ENCODE measurements around the gene MYPOP. TPM values are rescaled to one million over a fixed set of nuclear protein-coding genes. Genes with fewer than 3 reads are reported as not detected.

The MYPOP gene
- total RNA-seq, 1 donor from 2014 or later = 11.1 TPM

DNA sequence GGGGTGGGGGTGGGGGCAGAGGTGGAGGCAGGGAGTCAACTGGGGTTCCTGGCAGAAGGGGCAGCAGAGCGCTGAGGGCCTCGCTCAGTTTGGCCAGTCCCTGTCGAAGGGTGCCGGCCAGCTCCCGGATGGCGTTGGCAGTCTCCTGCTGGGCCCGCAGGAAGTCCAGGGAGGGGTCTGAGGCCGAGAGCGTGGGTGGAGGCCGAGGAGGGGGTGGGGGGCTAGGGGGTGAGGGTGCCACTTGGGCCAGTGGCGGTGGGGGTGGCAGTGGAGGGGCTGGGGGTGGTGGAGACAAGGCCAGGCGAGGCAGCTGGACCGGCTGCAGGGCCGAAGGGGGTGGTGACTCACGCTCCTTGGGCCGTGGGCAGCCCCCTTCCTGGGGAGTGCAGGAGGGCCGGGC, 11.5 kb downstream of the MYPOP start:
- TF ChIP-seq, protein P1, sequence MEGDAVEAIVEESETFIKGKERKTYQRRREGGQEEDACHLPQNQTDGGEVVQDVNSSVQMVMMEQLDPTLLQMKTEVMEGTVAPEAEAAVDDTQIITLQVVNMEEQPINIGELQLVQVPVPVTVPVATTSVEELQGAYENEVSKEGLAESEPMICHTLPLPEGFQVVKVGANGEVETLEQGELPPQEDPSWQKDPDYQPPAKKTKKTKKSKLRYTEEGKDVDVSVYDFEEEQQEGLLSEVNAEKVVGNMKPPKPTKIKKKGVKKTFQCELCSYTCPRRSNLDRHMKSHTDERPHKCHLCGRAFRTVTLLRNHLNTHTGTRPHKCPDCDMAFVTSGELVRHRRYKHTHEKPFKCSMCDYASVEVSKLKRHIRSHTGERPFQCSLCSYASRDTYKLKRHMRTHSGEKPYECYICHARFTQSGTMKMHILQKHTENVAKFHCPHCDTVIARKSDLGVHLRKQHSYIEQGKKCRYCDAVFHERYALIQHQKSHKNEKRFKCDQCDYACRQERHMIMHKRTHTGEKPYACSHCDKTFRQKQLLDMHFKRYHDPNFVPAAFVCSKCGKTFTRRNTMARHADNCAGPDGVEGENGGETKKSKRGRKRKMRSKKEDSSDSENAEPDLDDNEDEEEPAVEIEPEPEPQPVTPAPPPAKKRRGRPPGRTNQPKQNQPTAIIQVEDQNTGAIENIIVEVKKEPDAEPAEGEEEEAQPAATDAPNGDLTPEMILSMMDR (IDR thresholded peaks at IDR 0.05; ENCODE audit: unreplicated experiment) = no peak
- no peaks in the 10 kb centered on the region for H3K9me3 Mint-ChIP-seq (ENCODE audit: low read depth)
- no peak overlapping the region for H3K4me3 Mint-ChIP-seq (ENCODE audit: low read depth)
- DNase-seq (ENCODE audit: low spot score, unreplicated experiment) = no peak
- no peaks in the 10 kb centered on the region for H3K27me3 Mint-ChIP-seq
- peaks cover 4% of the 10 kb centered on the region for H3K4me1 Mint-ChIP-seq (ENCODE audit: low read depth)
- no peak overlapping the region for H3K27ac Mint-ChIP-seq
- peaks cover 12% of the 10 kb centered on the region for H3K36me3 Mint-ChIP-seq (ENCODE audit: insufficient read depth)

DNA sequence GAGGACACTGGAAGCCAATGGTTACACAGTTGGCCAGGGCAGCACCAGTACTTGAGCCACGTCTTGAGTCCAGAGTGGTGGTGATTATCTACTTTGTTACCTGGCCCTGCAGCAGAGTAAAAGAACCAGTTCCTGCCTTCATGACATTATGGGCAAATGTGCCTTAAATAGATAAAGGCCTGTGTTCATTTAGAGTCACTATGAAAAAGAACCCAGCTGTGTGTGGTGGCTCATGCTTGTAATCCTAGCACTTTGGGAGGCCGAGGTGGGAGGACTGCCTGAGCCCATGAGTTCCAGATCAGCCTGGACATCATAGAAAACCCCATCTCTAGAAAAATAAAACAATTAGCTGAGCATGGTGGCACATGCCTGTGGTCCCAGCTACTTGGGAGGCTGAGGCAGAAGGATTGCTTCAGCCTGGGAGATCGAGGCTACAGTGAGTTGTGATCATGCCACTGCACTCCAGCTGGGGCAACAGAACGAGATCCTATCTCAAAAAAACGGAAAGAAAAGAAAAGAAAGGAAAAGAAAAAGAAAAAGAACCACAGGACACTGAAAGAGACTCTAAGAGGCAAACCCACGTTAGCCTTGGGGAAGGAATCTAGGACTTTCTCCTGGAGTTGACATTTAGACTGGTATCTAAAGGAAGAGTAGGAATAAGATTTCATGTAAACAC, 13.1 kb downstream of the MYPOP start:
- Mint-ChIP-seq H3K4me1 (ENCODE audit: low read depth) (peaks cover 4% of the 10 kb centered on the region), H3K4me3 (ENCODE audit: low read depth) (no peak overlapping the region), H3K27me3 (no peaks in the 10 kb centered on the region), H3K36me3 (ENCODE audit: insufficient read depth) (peaks cover 3% of the 10 kb centered on the region), H3K9me3 (ENCODE audit: low read depth) (no peaks in the 10 kb centered on the region), H3K27ac (no peak overlapping the region)
- TF ChIP-seq, protein P1 (IDR thresholded peaks at IDR 0.05; ENCODE audit: unreplicated experiment) = no peak
- no peak for DNase-seq (ENCODE audit: low spot score, unreplicated experiment)

DNA sequence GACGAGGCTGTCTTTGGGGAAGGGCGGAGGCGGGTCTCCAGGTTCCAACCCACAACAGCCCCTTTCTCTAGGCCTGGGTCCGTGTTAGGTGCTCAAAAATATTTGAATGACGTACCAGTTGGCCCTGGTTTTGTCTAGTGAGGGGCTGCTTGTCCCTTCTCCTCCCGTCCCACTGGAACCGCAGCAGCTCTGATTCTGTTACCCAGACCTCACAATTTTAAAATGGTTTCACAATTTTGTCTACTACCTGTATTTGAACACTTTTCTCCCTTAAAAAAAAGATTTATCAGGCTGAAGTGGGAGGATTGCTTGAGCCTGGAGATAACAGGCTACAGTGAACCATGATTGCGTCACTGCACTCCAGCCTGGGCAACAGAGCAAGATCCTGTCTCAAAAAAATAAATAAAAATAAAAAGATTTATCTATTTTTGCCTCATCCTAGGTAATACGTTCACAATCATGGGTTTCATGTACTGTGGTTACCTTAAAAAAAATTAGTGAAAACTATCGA, 15.2 kb downstream of the MYPOP start:
- Mint-ChIP-seq H3K27me3 (no peaks in the 10 kb centered on the region), H3K4me3 (ENCODE audit: low read depth) (peak overlapping the region; percentile 94), H3K36me3 (ENCODE audit: insufficient read depth) (peaks cover 4% of the 10 kb centered on the region), H3K27ac (peak overlapping the region; percentile 99), H3K4me1 (ENCODE audit: low read depth) (peaks cover 11% of the 10 kb centered on the region), H3K9me3 (ENCODE audit: low read depth) (no peaks in the 10 kb centered on the region)
- TF ChIP-seq, protein P1 (IDR thresholded peaks at IDR 0.05; ENCODE audit: unreplicated experiment) = no peak
- DNase-seq (ENCODE audit: low spot score, unreplicated experiment) = no peak

DNA sequence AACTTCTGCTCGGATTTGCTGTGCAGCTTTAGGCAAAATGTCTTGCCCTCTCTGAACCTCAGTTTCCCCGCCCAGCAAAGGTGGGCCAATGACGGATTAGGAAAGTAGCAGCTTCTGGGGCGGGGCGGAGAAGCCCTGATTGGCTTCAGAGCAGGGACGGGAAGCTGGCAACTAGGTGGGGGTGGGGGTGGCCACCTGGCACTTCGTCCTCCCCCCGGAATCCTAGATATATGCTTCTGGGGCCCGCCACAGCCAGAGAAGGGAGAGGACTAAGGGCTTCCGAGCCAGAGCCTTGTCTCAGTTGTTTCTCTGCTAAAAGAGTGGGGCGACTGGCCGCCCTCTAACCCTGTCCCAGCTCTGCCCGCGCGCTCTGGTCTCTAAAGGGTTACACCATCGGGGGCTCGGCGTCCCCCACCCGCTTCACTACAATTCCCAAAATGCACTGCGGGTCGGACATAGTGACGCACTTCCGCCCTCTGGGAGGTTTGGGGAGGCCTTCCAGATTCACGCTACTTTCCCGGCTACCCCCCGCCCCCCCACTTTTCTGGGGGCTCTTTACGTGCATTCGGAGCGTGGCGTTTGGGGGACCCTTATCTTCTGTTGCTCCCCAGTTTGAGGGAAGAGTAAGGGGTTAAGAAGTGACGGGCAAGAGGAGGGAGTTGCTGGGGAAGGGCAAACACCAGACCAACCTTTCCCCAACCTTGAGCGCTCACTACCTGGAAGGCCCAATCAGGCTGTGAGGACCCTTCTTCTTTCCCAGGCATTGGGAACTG, 15.8 kb downstream of the MYPOP start:
- peaks cover 15% of the 10 kb centered on the region for H3K4me1 Mint-ChIP-seq (ENCODE audit: low read depth)
- H3K27me3 Mint-ChIP-seq = no peaks in the 10 kb centered on the region
- H3K27ac Mint-ChIP-seq = peak overlapping the region; percentile 99
- peak overlapping the region; percentile 94 for H3K4me3 Mint-ChIP-seq (ENCODE audit: low read depth)
- H3K36me3 Mint-ChIP-seq (ENCODE audit: insufficient read depth) = peaks cover 4% of the 10 kb centered on the region
- no peaks in the 10 kb centered on the region for H3K9me3 Mint-ChIP-seq (ENCODE audit: low read depth)
- TF ChIP-seq, protein P1 (IDR thresholded peaks at IDR 0.05; ENCODE audit: unreplicated experiment) = no peak
- peak; percentile 77 for DNase-seq (ENCODE audit: low spot score, unreplicated experiment)

DNA sequence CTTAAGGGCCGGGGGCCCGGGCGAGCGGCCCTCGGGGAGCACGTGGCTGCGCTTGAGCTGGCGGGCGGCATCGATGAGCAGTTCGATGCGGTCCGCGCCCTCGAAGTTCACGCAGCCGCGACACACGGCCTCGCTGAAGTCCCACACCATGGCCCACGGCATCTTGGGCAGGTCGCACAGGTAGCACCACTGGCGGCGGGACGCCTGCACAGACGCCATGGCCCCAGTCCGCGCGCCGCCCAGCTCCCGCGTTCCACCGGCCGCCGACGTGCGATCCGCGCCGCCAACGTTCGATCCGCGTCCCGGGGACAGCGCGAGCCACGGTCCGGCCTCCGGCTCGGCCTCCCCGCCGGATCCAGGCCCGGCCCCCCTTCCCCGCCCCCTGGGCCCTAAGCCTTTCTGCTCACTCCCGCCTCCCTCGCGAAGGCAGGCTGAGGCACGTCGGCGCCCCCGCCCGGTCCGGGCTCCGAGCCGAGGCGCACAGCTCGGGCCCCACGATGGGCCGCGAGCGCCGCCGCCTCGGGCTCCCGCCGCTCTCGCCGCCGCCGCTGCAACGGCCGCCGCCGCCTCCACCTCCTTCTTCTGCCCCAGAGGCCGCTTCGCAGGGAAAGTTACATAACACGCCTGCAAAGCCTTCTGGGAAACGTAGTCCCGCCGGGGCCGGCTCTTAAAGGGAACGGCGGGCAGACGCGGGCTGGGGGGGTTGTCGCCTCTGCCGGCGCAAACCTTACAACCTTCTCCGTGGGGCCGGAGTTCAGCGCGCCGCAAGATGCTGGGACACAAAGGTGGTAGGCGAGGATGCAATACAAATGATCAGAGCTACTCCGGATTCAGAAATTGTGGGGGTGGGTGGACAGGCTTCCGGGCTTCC, 16.6 kb downstream of the MYPOP start, which contains the start of gene IRF2BP1:
Gene IRF2BP1, minus strand, starts transcription at position 586 of the 871 bp plus-strand sequence. Its CDS starts 367 bp downstream, at position 219.
- TF ChIP-seq, protein P1 (IDR thresholded peaks at IDR 0.05; ENCODE audit: unreplicated experiment) = no peak
- H3K27me3 Mint-ChIP-seq = no peaks in the 10 kb centered on the region
- no peaks in the 10 kb centered on the region for H3K9me3 Mint-ChIP-seq (ENCODE audit: low read depth)
- H3K27ac Mint-ChIP-seq = peak within 1 kb of the TSS; percentile 99
- peak within 1 kb of the TSS; percentile 94 for H3K4me3 Mint-ChIP-seq (ENCODE audit: low read depth)
- peaks cover 4% of the 10 kb centered on the region for H3K36me3 Mint-ChIP-seq (ENCODE audit: insufficient read depth)
- DNase-seq (ENCODE audit: low spot score, unreplicated experiment) = peak; percentile 80
- peaks cover 23% of the 10 kb centered on the region for H3K4me1 Mint-ChIP-seq (ENCODE audit: low read depth)

All from progenitor cell of endocrine pancreas (in vitro differentiated cells).